Stimulated activated memory B cell treated with anti-CD40 and anti-IgM and Interleukin-4, amounts not matched to agents 10 μg/mL and 1 μg/mL and 100 μg/mL, for 72 hours (primary cell): Measurements from ENCODE around the gene INPP5K.
"Not testable (repeated sequence)": the region's sequence is repeated elsewhere in the genome, so short reads cannot be mapped to it uniquely, and the experiment has no call there.

ENCODE experiments used
- ATAC-seq: fragments of 150-1000 bp; cut with Tn5 transposase; 2 replicates; pipeline ENCODE4 v1.10.0; 2021
- H3K27ac Mint-ChIP-seq: one replicate; pipeline ENCODE4 v1.8.0; 2022; ENCODE audit warnings: mild to moderate bottlenecking, mixed read lengths
- H3K27me3 Mint-ChIP-seq: one replicate; pipeline ENCODE4 v1.8.0; 2022; ENCODE audit warnings: mixed read lengths
- H3K36me3 Mint-ChIP-seq: one replicate; pipeline ENCODE4 v1.8.0; 2022; ENCODE audit warnings: mixed read lengths
- H3K4me1 Mint-ChIP-seq: one replicate; pipeline ENCODE4 v1.8.0; 2022; ENCODE audit warnings: mixed read lengths
- H3K4me3 Mint-ChIP-seq: one replicate; pipeline ENCODE4 v1.8.0; 2022; ENCODE audit warnings: mild to moderate bottlenecking, moderate library complexity, mixed read lengths
- H3K9me3 Mint-ChIP-seq: one replicate; pipeline ENCODE4 v1.8.0; 2022; ENCODE audit warnings: mixed read lengths

INPP5K gene

GRCh38 chr17:1516388-1517161 lies at the start of gene INPP5K:
INPP5K (minus strand) TSS chr17:1516612; CDS start chr17:1516499, 113 bp downstream.
- peak within 1 kb of the TSS; percentile 77 for H3K27ac Mint-ChIP-seq

DNA sequence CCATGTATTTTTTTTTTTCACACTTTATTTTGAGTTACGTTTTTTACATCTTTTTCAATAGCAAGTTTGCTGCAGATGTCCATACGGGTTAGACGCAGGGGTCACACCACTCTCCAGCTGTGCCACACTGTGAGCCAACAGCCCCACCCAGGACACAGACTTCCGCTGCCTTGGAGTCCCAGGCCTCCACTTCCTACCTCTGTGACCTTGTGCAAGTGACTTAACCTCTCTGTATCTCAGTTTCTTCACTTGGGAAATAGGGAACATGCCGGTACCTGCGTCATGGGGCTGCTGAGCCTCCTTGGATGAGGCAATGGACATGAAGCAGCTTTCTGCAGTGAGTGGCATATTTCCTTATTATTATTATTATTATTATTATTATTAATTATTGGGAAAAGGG lies 49.5 kb upstream of the INPP5K start:
- no peaks in the 10 kb centered on the region for H3K9me3 Mint-ChIP-seq
- ATAC-seq: no peak
- peaks cover 41% of the 10 kb centered on the region for H3K4me1 Mint-ChIP-seq
- H3K27ac Mint-ChIP-seq: peak overlapping the region; percentile 83
- no peak overlapping the region for H3K4me3 Mint-ChIP-seq
- H3K27me3 Mint-ChIP-seq: no peaks in the 10 kb centered on the region
- H3K36me3 Mint-ChIP-seq: peaks cover 9% of the 10 kb centered on the region

More at GRCh38 chr17:1516388-1517161, at the start of gene INPP5K:
- peak; percentile 97 for ATAC-seq
- Mint-ChIP-seq H3K27me3 (no peaks in the 10 kb centered on the region), H3K4me3 (peak within 1 kb of the TSS; percentile 76), H3K9me3 (no peaks in the 10 kb centered on the region), H3K4me1 (peaks cover 41% of the 10 kb centered on the region), H3K36me3 (peaks cover 29% of the 10 kb centered on the region)

- Mint-ChIP-seq H3K36me3 (peaks cover 14% of the 10 kb centered on the region), H3K4me1 (peaks cover 60% of the 10 kb centered on the region), H3K27ac (peak overlapping the region; percentile 61), H3K27me3 (no peaks in the 10 kb centered on the region), H3K9me3 (no peaks in the 10 kb centered on the region), H3K4me3 (no peak overlapping the region)
- no peak for ATAC-seq
Measured at GRCh38 chr17:1563786-1564613, 47.6 kb upstream of the INPP5K start.

DNA sequence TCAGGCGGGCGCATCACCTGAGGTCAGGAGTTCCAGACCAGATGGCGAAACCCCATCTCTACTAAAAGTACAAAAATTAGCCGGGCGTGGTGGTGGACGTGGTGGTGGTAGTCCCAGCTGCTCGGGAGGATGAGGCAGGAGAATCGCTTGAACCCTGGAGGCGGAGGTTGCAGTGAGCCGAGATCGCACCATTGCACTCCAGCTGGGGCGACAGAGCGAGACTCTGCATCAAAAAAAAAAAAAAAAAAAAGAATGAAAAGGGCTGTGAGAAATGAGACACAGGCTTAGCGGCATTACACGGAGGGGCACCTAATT lies 47.0 kb upstream of the INPP5K start:
- H3K36me3 Mint-ChIP-seq: peaks cover 14% of the 10 kb centered on the region
- peak overlapping the region; percentile 61 for H3K27ac Mint-ChIP-seq
- not testable (repeated sequence) for ATAC-seq, H3K9me3 Mint-ChIP-seq, H3K4me3 Mint-ChIP-seq, H3K27me3 Mint-ChIP-seq
- H3K4me1 Mint-ChIP-seq: peaks cover 65% of the 10 kb centered on the region

GRCh38 chr17:1562176-1562643 lies 45.8 kb upstream of the INPP5K start:
- Mint-ChIP-seq H3K9me3 (no peaks in the 10 kb centered on the region), H3K4me1 (peaks cover 65% of the 10 kb centered on the region), H3K36me3 (peaks cover 14% of the 10 kb centered on the region), H3K27ac (peak overlapping the region; percentile 69), H3K4me3 (peak overlapping the region; percentile 87), H3K27me3 (no peaks in the 10 kb centered on the region)
- ATAC-seq: peak; percentile 60

DNA sequence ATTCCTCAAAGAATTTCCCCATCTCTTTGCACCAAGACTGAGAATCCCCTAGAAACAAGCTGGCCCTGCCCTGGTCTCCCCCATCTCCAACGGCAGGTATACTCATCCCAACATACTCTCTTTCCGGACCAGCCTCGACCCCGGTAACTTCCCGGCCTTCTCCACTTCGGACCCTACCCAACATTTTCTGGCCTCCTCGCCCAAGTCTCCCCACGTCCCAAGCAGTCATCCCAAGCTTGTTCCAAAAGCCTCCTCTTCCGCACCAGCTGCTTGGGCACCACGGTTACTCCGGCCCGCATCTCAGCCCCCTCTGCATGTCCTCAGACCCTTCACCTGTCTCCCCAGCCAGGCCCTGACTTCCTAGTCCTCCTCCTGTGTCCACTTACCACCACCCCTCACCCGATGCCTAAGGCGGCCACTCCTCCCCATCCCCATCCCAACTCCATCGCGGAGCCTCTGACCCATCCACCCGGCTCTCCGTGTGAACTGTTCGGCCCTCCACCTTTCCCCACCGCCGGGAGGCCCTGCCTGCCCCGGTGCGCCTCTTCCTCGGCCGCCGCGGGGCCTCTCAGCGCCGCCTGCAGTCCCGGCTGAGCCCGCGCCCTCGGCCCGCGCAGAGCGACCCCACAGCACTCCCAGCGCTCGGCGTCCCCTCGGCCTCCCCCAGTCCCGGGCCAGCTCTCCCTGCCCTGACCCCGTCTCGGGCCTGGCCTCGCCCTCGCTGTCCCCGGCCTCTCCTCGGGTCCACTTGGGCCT lies 45.2 kb upstream of the INPP5K start:
- Mint-ChIP-seq H3K4me1 (peaks cover 68% of the 10 kb centered on the region), H3K36me3 (peaks cover 14% of the 10 kb centered on the region), H3K4me3 (peak overlapping the region; percentile 87), H3K27ac (peak overlapping the region; percentile 69), H3K9me3 (no peaks in the 10 kb centered on the region), H3K27me3 (no peaks in the 10 kb centered on the region)
- ATAC-seq: peak; percentile 39

DNA sequence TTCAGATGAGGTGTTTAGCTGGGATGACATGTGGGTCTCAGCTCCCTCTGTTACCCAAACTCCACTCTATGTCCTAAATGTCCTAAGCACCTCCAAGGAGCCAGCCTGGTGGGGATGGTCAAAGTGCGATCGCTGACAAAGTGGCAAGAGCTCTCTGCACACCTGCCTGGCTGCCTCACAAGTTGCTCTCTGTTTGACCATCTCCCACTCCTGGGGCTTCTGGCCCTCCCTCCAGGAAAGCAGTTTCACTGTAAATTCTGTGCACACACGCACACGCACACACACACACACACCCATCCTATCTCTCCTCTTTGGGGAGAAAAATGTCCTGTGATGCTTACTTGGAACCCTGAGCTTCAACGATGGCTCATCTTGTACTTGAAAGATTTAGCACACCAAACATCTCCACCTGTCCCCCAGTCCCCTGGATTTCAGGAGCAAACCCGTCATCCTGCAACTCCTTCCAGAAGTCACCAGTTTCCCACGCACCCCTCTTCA lies 44.5 kb upstream of the INPP5K start:
- H3K27me3 Mint-ChIP-seq: no peaks in the 10 kb centered on the region
- no peaks in the 10 kb centered on the region for H3K9me3 Mint-ChIP-seq
- H3K4me1 Mint-ChIP-seq: peaks cover 70% of the 10 kb centered on the region
- peak overlapping the region; percentile 87 for H3K4me3 Mint-ChIP-seq
- H3K27ac Mint-ChIP-seq: peak overlapping the region; percentile 69
- peaks cover 14% of the 10 kb centered on the region for H3K36me3 Mint-ChIP-seq
- ATAC-seq: no peak

GRCh38 chr17:1560101-1560857 lies 43.9 kb upstream of the INPP5K start:
- H3K27ac Mint-ChIP-seq: peak overlapping the region; percentile 69
- H3K4me3 Mint-ChIP-seq: peak overlapping the region; percentile 31
- H3K4me1 Mint-ChIP-seq: peaks cover 72% of the 10 kb centered on the region
- H3K9me3 Mint-ChIP-seq: no peaks in the 10 kb centered on the region
- H3K36me3 Mint-ChIP-seq: peaks cover 14% of the 10 kb centered on the region
- no peaks in the 10 kb centered on the region for H3K27me3 Mint-ChIP-seq
- ATAC-seq: no peak

DNA sequence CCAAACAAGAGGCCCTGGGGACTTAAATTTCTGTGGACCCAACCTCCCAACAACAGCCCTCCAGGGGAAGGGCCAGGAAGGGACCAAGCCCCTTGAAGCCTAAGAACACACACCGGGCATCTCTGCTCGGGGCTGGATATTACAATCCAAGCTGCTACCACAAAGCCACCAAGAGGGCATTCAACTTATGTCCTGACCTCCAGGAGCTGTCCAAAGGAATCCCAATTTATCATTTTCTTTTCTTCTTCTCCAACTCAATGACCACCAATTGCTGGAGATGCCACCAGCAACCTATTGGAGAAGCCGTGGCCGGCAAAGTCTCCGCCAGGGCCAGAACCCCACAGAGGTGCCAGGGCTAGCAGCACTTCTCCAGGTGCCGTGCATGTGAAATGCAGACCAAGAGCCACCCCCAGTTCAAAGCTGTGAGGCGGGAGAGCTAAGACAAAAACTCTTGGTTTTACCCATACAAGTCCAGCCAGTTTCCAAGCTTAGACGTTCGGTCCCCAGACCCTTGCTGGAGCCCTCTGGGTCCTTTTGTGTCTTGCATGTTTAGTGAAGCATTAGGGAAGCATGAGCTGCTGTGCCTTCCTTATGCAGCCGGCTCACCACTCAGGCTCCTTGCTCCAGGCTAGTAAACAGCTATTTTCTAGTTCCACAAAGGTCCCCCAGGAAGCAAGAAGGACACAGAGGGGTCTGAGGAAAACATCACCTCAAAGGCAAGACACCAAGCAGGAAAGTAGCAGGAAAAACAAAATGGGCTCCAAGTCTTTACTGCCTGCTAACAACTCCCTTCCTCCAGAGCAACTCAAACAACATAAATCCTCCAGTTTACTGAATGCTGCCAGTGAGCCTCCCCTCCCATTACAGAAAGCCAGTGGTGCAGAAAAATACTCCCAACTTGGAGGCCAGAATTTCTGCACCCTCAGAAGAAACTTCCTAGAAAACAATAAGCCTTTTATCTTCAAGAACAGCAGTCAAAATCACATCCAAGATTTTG lies 42.9 kb upstream of the INPP5K start:
- peaks cover 80% of the 10 kb centered on the region for H3K4me1 Mint-ChIP-seq
- ATAC-seq: no peak

DNA sequence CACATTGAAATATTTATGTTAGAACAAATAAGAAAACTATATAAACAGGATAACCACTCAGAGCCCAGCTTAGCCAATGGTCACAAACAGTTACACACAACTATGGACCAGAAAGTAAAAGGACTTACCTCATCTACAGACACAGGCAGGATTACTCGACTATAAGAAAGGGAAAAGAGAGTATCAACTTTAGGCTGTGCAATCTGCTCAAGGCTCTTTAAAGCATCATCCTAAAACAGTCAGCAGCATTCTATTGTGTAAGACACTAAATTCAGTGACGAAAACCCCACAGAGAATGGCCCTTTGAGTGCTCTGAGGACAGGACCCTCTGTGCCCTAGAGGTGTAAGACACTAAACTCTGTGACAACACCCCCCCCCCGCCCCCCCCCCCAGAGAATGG lies 42.0 kb upstream of the INPP5K start:
- Mint-ChIP-seq H3K4me1 (peaks cover 79% of the 10 kb centered on the region), H3K4me3 (no peak overlapping the region), H3K27me3 (no peaks in the 10 kb centered on the region), H3K36me3 (peaks cover 21% of the 10 kb centered on the region), H3K9me3 (no peaks in the 10 kb centered on the region), H3K27ac (peak overlapping the region; percentile 69)
- ATAC-seq: no peak

More for the DNA sequence above, 42.9 kb upstream of the INPP5K start:
- no peaks in the 10 kb centered on the region for H3K27me3 Mint-ChIP-seq
- H3K36me3 Mint-ChIP-seq: peaks cover 14% of the 10 kb centered on the region
- H3K27ac Mint-ChIP-seq: no peak overlapping the region
- no peaks in the 10 kb centered on the region for H3K9me3 Mint-ChIP-seq
- no peak overlapping the region for H3K4me3 Mint-ChIP-seq

DNA sequence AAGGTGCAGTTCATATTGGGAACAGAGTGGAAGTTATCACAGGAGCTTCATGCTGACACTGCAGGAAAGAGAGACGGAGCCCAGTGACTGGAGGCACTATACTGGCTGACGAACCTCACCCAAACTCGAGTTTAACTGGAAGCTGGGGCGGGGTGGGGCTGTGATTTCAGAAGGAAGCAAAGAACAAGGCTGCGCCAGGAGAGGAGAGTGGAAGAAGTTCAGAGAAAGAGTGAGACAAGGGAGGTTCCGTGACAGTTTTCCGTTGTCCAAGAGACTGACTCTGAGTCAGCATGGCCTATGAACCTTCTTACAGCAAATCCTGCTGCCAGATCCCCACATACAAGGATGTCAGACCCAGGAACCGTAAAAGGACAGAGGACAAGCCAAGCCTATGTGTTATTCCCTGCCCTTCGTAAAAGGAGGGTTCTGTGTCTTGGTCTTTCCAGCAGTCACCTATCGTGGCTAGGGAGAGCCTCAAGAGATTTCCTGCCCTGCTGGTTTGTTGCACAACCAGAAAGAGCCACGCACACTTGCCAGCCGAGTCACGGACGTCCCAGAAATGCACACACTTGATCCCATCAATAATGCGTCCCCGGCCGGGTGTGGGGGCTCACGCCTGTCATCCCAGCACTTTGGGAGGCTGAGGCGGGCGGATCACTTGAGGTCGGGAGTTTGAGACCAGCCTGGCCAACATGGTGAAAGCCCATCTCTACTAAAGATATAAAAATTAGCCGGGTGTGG lies 41.1 kb upstream of the INPP5K start:
- Mint-ChIP-seq H3K27ac (peak overlapping the region; percentile 69), H3K36me3 (peaks cover 28% of the 10 kb centered on the region), H3K27me3 (no peaks in the 10 kb centered on the region), H3K4me3 (no peak overlapping the region), H3K4me1 (peaks cover 87% of the 10 kb centered on the region), H3K9me3 (no peaks in the 10 kb centered on the region)
- no peak for ATAC-seq

GRCh38 chr17:1555651-1556471 lies 39.4 kb upstream of the INPP5K start:
- Mint-ChIP-seq H3K27ac (peak overlapping the region; percentile 69), H3K27me3 (no peaks in the 10 kb centered on the region), H3K36me3 (peaks cover 31% of the 10 kb centered on the region), H3K4me3 (peak overlapping the region; percentile 55), H3K4me1 (peaks cover 84% of the 10 kb centered on the region), H3K9me3 (no peaks in the 10 kb centered on the region)
- ATAC-seq: peak; percentile 90
